Tibial artery (tissue), 4 donors: ENCODE results near the gene CSTF2T.
A peak's percentile ranks its signal among the peaks of the same experiment; 100 is the strongest.

Source experiments
- DNase-seq, 2 donors: peaks; one replicate each; pipeline ENCODE4 v3.0.0-alpha.2; 2019
- H3K27ac ChIP-seq, 2 donors: fragments of 200-600 bp; sonication (generic) in 1 of 2; 1 replicate in 1 of 2; 2 replicates in 1 of 2; pipeline ENCODE4 v1.5.1; 2018 to 2019; ENCODE audit warnings: mild to moderate bottlenecking in 1 of 2
- H3K27me3 ChIP-seq, 2 donors: fragments of 200-600 bp; sonication (generic) in 1 of 2; one replicate each; pipeline versions ENCODE4 v1.5.1 to v1.6.0; 2016 to 2019
- H3K36me3 ChIP-seq, 3 donors: fragments of 200-600 bp; sonication (generic) in 2 of 3; one replicate each; pipeline ENCODE4 v1.5.1; 2016 to 2019; ENCODE audit warnings: mild to moderate bottlenecking in 2 of 3
- H3K4me1 ChIP-seq, 4 donors: fragments of 200-600 bp; sonication (generic) in 2 of 4; 1 replicate in 3 of 4; 2 replicates in 1 of 4; pipeline ENCODE4 v1.5.1; 2016 to 2019
- H3K4me3 ChIP-seq, 2 donors: fragments of 200-600 bp; sonication (generic) in 1 of 2; 1 replicate in 1 of 2; 2 replicates in 1 of 2; pipeline ENCODE4 v1.5.1; 2018 to 2019; ENCODE audit warnings: mild to moderate bottlenecking in 2 of 2
- H3K9me3 ChIP-seq, 3 donors: fragments of 200-600 bp; sonication (generic) in 1 of 3; one replicate each; pipeline ENCODE4 v1.5.1; 2016 to 2019
- intact Hi-C: fragments of 100-400 bp; cut with DNase I; formaldehyde crosslinking; loops from one replicate; pipeline ENCODE4 v1.15.0; 2023; ENCODE audit warnings: low total_unique reads
- TF ChIP-seq, protein P1 (sequence below), 2 experiments: fragments of 200-600 bp in 1 of 2; fragments of 450-650 bp in 1 of 2; IDR thresholded peaks; one replicate each; pipeline ENCODE4 v1.5.1; 2017 to 2019; ENCODE audit warnings: antibody characterized with exemption in 2 of 2, mild to moderate bottlenecking in 1 of 2, moderate library complexity in 1 of 2

CSTF2T gene

GRCh38 chr10:51687296-51687695 lies 12.1 kb downstream of the CSTF2T start:
- H3K9me3 ChIP-seq: no peaks in the 10 kb centered on the region
- H3K4me1 ChIP-seq: peaks cover 0 to 39% (median 9%) of the 10 kb centered on the region in 4 donors
- no peaks in the 10 kb centered on the region for H3K36me3 ChIP-seq
- no peak for DNase-seq
- TF ChIP-seq, protein P1, sequence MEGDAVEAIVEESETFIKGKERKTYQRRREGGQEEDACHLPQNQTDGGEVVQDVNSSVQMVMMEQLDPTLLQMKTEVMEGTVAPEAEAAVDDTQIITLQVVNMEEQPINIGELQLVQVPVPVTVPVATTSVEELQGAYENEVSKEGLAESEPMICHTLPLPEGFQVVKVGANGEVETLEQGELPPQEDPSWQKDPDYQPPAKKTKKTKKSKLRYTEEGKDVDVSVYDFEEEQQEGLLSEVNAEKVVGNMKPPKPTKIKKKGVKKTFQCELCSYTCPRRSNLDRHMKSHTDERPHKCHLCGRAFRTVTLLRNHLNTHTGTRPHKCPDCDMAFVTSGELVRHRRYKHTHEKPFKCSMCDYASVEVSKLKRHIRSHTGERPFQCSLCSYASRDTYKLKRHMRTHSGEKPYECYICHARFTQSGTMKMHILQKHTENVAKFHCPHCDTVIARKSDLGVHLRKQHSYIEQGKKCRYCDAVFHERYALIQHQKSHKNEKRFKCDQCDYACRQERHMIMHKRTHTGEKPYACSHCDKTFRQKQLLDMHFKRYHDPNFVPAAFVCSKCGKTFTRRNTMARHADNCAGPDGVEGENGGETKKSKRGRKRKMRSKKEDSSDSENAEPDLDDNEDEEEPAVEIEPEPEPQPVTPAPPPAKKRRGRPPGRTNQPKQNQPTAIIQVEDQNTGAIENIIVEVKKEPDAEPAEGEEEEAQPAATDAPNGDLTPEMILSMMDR (IDR thresholded peaks at IDR 0.05): no peak
- intact Hi-C loops: no loop called here
- no peak overlapping the region for H3K27ac ChIP-seq
- no peak overlapping the region for H3K4me3 ChIP-seq
- H3K27me3 ChIP-seq: no peaks in the 10 kb centered on the region

- no peak for DNase-seq
Measured at GRCh38 chr10:51685768-51686167, 13.6 kb downstream of the CSTF2T start.

DNA sequence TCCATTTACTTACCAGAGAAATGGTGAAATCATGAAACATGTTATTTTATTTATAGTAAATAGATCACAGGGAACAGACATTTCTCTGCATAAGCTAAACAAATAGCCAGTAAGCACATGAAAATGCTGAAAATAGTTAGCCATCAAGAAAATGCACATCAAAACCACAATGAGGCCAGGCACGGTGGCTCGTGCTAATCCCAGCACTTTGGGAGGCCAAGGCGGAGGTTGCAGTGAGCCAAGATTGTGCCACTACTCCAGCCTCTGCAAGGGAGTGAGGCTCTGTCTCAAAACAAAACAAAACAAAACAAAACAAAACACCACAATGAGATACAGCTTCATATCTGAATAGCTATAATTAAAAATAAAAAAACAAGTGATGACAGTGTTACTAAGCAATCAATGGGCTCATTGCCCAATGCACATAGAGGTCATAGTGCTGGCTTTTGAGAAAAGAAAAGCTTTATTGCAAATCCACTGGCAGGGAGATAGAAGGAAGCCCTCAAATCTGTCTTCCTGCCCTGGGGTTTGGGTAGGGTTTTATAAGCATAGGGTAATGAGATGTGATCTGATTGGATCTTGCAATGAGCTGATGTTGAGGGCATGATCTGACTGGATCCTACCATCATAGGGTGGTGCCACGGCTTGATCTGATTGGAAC lies 16.2 kb downstream of the CSTF2T start:
- DNase-seq: no peak

More at GRCh38 chr10:51685768-51686167, 13.6 kb downstream of the CSTF2T start:
- TF ChIP-seq, protein P1 (IDR thresholded peaks at IDR 0.05): no peak
- intact Hi-C loops: no loop called here
- no peak overlapping the region for H3K27ac ChIP-seq
- peaks cover 0 to 47% (median 9%) of the 10 kb centered on the region in 4 donors for H3K4me1 ChIP-seq
- H3K9me3 ChIP-seq: no peaks in the 10 kb centered on the region
- no peak overlapping the region for H3K4me3 ChIP-seq
- H3K27me3 ChIP-seq: no peaks in the 10 kb centered on the region
- no peaks in the 10 kb centered on the region for H3K36me3 ChIP-seq

GRCh38 chr10:51679841-51680240 lies 19.6 kb downstream of the CSTF2T start:
- Histone ChIP-seq H3K27ac (no peak overlapping the region), H3K4me3 (no peak overlapping the region), H3K27me3 (no peaks in the 10 kb centered on the region), H3K9me3 (no peaks in the 10 kb centered on the region), H3K4me1 (peaks cover 0 to 56% (median 9%) of the 10 kb centered on the region in 4 donors), H3K36me3 (no peaks in the 10 kb centered on the region)
- TF ChIP-seq, protein P1 (IDR thresholded peaks at IDR 0.05): no peak
- intact Hi-C loops: no loop called here
- DNase-seq: no peak

More for the DNA sequence above, 16.2 kb downstream of the CSTF2T start:
- no peaks in the 10 kb centered on the region for H3K9me3 ChIP-seq
- peak overlapping the region in 1 of 2 donors; percentile 26 for H3K27ac ChIP-seq
- no peaks in the 10 kb centered on the region for H3K36me3 ChIP-seq
- TF ChIP-seq, protein P1 (IDR thresholded peaks at IDR 0.05): no peak
- H3K4me1 ChIP-seq: peaks cover 0 to 59% (median 9%) of the 10 kb centered on the region in 4 donors
- no peaks in the 10 kb centered on the region for H3K27me3 ChIP-seq
- intact Hi-C loops: no loop called here
- no peak overlapping the region for H3K4me3 ChIP-seq

- H3K4me3 ChIP-seq: no peak overlapping the region
- H3K9me3 ChIP-seq: no peaks in the 10 kb centered on the region
- no peak overlapping the region for H3K27ac ChIP-seq
- TF ChIP-seq, protein P1 (IDR thresholded peaks at IDR 0.05): no peak
- H3K27me3 ChIP-seq: no peaks in the 10 kb centered on the region
- no peaks in the 10 kb centered on the region for H3K36me3 ChIP-seq
- intact Hi-C loops: no loop called here
- peaks cover 0 to 24% (median 0%) of the 10 kb centered on the region in 4 donors for H3K4me1 ChIP-seq
- DNase-seq: no peak
Measured at GRCh38 chr10:51675088-51675487, 24.3 kb downstream of the CSTF2T start.
